ENCODE results near the gene ZNF501.

The ZNF501 gene

GRCh38 chr3:44772099-44772442 is 42.6 kb downstream of the ZNF501 start:
- Histone ChIP-seq H3K4me1 (ENCODE audit: insufficient read depth, low read length, severe bottlenecking) (no peaks in the 10 kb centered on the region), H2AFZ (ENCODE audit: low read length) (no peak overlapping the region), H3K36me3 (ENCODE audit: insufficient read depth, low read length) (peaks cover 99% of the 10 kb centered on the region), H3K79me2 (ENCODE audit: insufficient read depth, low read length) (peaks cover 25% of the 10 kb centered on the region; the same call in 1 of the 2 replicates), H3K4me3 (ENCODE audit: low read depth, low read length, poor library complexity, severe bottlenecking) (no peak overlapping the region), H3K27me3 (ENCODE audit: insufficient read depth, low read length) (no peaks in the 10 kb centered on the region), H3K27ac (ENCODE audit: low read depth, low read length, poor library complexity, severe bottlenecking) (no peak overlapping the region), H3F3A (ENCODE audit: insufficient read depth, low read length) (no peaks in the 10 kb centered on the region; the same call in 1 of the 2 replicates), H4K20me1 (ENCODE audit: insufficient read depth, low read length) (no peaks in the 10 kb centered on the region), H3K9me3 (ENCODE audit: low read length) (peaks cover 25% of the 10 kb centered on the region), H3K4me2 (ENCODE audit: low read length) (no peak overlapping the region), H3K9ac (ENCODE audit: low read length) (no peak overlapping the region), H3K9me2 (ENCODE audit: low read depth, low read length) (no peaks in the 10 kb centered on the region)
- TF ChIP-seq, protein P1, sequence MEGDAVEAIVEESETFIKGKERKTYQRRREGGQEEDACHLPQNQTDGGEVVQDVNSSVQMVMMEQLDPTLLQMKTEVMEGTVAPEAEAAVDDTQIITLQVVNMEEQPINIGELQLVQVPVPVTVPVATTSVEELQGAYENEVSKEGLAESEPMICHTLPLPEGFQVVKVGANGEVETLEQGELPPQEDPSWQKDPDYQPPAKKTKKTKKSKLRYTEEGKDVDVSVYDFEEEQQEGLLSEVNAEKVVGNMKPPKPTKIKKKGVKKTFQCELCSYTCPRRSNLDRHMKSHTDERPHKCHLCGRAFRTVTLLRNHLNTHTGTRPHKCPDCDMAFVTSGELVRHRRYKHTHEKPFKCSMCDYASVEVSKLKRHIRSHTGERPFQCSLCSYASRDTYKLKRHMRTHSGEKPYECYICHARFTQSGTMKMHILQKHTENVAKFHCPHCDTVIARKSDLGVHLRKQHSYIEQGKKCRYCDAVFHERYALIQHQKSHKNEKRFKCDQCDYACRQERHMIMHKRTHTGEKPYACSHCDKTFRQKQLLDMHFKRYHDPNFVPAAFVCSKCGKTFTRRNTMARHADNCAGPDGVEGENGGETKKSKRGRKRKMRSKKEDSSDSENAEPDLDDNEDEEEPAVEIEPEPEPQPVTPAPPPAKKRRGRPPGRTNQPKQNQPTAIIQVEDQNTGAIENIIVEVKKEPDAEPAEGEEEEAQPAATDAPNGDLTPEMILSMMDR (IDR thresholded peaks at IDR 0.05; ENCODE audit: low read length) = no peak
- TF ChIP-seq EZH2 (IDR thresholded peaks at IDR 0.05; ENCODE audit: borderline replicate concordance, low read length) = no peak

DNA sequence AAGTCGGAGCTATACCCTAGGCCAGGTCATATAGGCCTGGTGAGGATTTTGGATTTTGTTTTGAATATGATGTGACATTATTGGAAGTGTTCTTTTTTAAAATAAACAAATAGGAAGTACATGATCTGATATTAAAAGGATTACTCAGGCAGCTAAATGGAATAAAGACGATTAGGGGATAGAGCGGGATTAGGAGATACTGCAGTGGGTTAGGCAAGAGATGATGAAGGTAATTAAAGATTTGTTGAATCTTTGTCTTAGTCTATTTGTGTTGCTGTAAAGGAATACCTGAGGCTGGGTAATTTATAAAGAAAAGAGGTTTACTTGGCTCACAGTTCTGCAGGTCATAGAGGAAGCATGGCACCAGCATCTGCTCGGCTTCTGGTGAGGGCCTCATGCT is 53.5 kb downstream of the ZNF501 start:
- H3K9me3 ChIP-seq (ENCODE audit: low read length) = no peaks in the 10 kb centered on the region
- H3K79me2 ChIP-seq (ENCODE audit: insufficient read depth, low read length) = no peaks in the 10 kb centered on the region
- no peaks in the 10 kb centered on the region for H3K27me3 ChIP-seq (ENCODE audit: insufficient read depth, low read length)
- H3K27ac ChIP-seq (ENCODE audit: low read depth, low read length, poor library complexity, severe bottlenecking) = no peak overlapping the region
- H3K9me2 ChIP-seq (ENCODE audit: low read depth, low read length) = no peaks in the 10 kb centered on the region
- H4K20me1 ChIP-seq (ENCODE audit: insufficient read depth, low read length) = no peaks in the 10 kb centered on the region
- TF ChIP-seq EZH2 (IDR thresholded peaks at IDR 0.05; ENCODE audit: borderline replicate concordance, low read length) = no peak
- TF ChIP-seq, protein P1 (IDR thresholded peaks at IDR 0.05; ENCODE audit: low read length) = no peak
- no peak overlapping the region for H3K4me2 ChIP-seq (ENCODE audit: low read length)
- no peaks in the 10 kb centered on the region for H3F3A ChIP-seq (ENCODE audit: insufficient read depth, low read length)
- no peak overlapping the region for H3K9ac ChIP-seq (ENCODE audit: low read length)
- H3K36me3 ChIP-seq (ENCODE audit: insufficient read depth, low read length) = peaks cover 87% of the 10 kb centered on the region
- no peak overlapping the region for H2AFZ ChIP-seq (ENCODE audit: low read length)
- no peaks in the 10 kb centered on the region for H3K4me1 ChIP-seq (ENCODE audit: insufficient read depth, low read length, severe bottlenecking)
- H3K4me3 ChIP-seq (ENCODE audit: low read depth, low read length, poor library complexity, severe bottlenecking) = no peak overlapping the region
